ENCODE results near the gene ASB6.
"Not testable (repeated sequence)": the region's sequence is repeated elsewhere in the genome, so short reads cannot be mapped to it uniquely, and the experiment has no call there.

Gene ASB6

DNA sequence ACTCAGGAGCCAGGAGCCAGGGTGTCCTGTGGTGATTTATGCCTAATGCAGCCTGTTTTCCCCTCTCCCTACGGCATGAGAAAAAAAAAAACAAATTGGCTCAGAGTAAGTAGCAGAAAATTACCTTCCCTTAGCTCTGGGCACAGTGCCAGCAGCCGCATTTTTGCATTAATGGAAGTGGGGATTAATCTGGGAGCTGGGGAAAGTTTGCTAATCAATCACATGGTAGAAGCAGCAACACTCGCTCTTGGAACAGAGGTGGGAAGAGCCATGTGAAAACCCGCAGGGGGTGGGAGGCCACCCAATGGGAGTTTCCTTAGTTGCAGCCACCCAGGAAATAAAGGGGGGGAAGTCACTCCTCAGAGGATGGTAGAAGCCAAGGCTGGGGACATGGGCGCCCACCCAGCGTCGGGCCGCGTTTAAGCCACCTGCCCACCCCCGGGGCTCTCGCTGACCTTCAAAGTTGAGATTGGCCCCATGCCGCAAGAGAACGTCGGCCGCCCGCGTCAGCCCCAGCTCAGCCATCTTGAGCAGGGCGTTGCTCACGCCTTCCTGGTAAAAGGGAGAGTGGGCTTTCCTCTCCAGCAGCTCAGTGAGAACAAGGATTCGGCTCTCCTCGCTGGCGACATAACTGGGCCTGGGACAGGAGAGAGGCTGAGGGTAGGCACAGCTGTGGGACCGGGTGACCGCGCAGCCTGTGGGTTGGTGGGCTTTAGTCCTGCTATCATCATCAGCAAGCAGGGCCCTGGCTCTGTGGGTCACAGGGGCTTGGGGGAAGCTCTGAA lies 1.7 kb downstream of the ASB6 start:
- peak; percentile 52 for DNase-seq (ENCODE audit: low read depth)
- H3K4me3 ChIP-seq (replicated peaks; ENCODE audit: low read depth, low read length): peak overlapping the region; percentile 90
- TF ChIP-seq CTCF (IDR thresholded peaks at IDR 0.05; ENCODE audit: low read length, missing control alignments): no peak

DNA sequence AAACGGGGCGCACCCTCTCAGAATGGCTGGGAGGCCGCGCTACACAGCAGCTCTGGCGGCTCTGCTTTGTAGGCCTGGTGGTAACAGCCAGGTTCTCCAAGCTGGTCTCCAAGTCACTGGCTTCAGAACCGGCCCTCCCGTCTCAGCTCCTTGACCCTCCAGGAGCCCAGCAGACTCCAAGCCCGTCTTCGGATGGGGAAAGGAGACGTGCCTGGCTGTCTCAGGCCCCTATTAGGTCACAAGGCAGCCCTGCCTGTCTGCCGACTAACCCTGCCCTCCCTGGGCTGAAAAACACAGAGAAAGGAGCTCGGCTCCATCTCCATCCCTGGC lies 2.2 kb downstream of the ASB6 start:
- H3K4me3 ChIP-seq (replicated peaks; ENCODE audit: low read depth, low read length): no peak overlapping the region
- TF ChIP-seq CTCF (IDR thresholded peaks at IDR 0.05; ENCODE audit: low read length, missing control alignments): no peak
- DNase-seq (ENCODE audit: low read depth): no peak

- no peak for TF ChIP-seq CTCF (IDR thresholded peaks at IDR 0.05; ENCODE audit: low read length, missing control alignments)
- no peak overlapping the region for H3K4me3 ChIP-seq (replicated peaks; ENCODE audit: low read depth, low read length)
- no peak for DNase-seq (ENCODE audit: low read depth)
Observed at GRCh38 chr9:129639034-129639630, 2.8 kb downstream of the ASB6 start.

- H3K4me3 ChIP-seq (replicated peaks; ENCODE audit: low read depth, low read length): no peak overlapping the region
- no peak for DNase-seq (ENCODE audit: low read depth)
- no peak for TF ChIP-seq CTCF (IDR thresholded peaks at IDR 0.05; ENCODE audit: low read length, missing control alignments)
Observed at GRCh38 chr9:129637673-129638439, 4.1 kb downstream of the ASB6 start.

GRCh38 chr9:129637102-129637501 lies 4.8 kb downstream of the ASB6 start:
- TF ChIP-seq CTCF (IDR thresholded peaks at IDR 0.05; ENCODE audit: low read length, missing control alignments): no peak
- no peak for DNase-seq (ENCODE audit: low read depth)
- no peak overlapping the region for H3K4me3 ChIP-seq (replicated peaks; ENCODE audit: low read depth, low read length)

DNA sequence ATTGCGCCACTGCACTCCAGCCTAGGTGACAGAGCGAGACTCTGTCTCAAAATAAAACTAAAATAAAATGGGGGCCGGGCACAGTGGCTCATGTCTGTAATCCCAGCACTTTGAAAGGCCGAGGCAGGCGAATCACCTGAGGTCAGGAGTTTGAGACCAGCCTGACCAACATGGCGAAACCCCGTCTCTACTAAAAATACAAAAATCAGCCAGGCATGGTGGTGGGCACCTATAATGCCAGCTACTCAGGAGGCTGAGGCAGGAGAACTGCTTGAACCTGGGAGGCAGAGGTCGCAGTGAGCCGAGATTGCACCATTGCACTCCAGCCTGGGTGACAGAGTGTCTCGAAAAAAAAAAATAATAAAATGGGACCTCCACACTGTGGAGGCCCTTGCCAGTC lies 5.6 kb downstream of the ASB6 start:
- not testable (repeated sequence) for H3K4me3 ChIP-seq (replicated peaks; ENCODE audit: low read depth, low read length); DNase-seq (ENCODE audit: low read depth)
